Natural killer cell (primary cell): ENCODE data around the gene SLC12A4. TPM values are rescaled to one million over a fixed set of nuclear protein-coding genes. Genes with fewer than 3 reads are reported as not detected.
"Not testable (repeated sequence)": the region's sequence is repeated elsewhere in the genome, so short reads cannot be mapped to it uniquely, and the experiment has no call there.

Source experiments
- ATAC-seq, 3 donors: fragments of 150-1000 bp in 2 of 3; fragments of 200-7000 bp in 1 of 3; cut with Tn5 transposase; 1 replicate in 1 of 3; 2 replicates in 2 of 3; pipeline ENCODE4 v1.10.0; 2021; ENCODE audit warnings: mild to moderate bottlenecking in 2 of 3, moderate library complexity in 2 of 3
- DNase-seq, 2 donors: peaks; one replicate each; pipeline versions ENCODE4 v3.0.0 to v3.0.0-alpha.2; 2013 to 2021; ENCODE audit warnings: mixed read lengths in 1 of 2
- H3K27ac ChIP-seq: one replicate; pipeline ENCODE4 v1.5.1; 2013; ENCODE audit warnings: mild to moderate bottlenecking, low read length
- H3K27me3 ChIP-seq: one replicate; pipeline ENCODE4 v1.6.1; 2013; ENCODE audit warnings: low read length; ENCODE audit not compliant: control insufficient read depth, insufficient read depth
- H3K36me3 ChIP-seq: one replicate; pipeline ENCODE4 v1.6.1; 2013; ENCODE audit warnings: low read length; ENCODE audit not compliant: control insufficient read depth, insufficient read depth
- H3K4me1 ChIP-seq: one replicate; pipeline ENCODE4 v1.6.1; 2013; ENCODE audit warnings: low read length; ENCODE audit not compliant: control insufficient read depth, insufficient read depth
- H3K4me3 ChIP-seq: one replicate; pipeline ENCODE4 v1.5.1; 2013; ENCODE audit warnings: low read length
- H3K9me3 ChIP-seq: one replicate; pipeline ENCODE4 v1.6.1; 2013; ENCODE audit warnings: low read length; ENCODE audit not compliant: control insufficient read depth, insufficient read depth
- H3K27ac Mint-ChIP-seq, 2 donors: one replicate each; pipeline ENCODE4 v1.8.0; 2022; ENCODE audit warnings: mild to moderate bottlenecking in 2 of 2, mixed read lengths in 2 of 2, moderate library complexity in 1 of 2
- H3K27me3 Mint-ChIP-seq, 2 donors: one replicate each; pipeline ENCODE4 v1.8.0; 2022; ENCODE audit warnings: low read depth in 2 of 2, mixed read lengths in 2 of 2
- H3K36me3 Mint-ChIP-seq: one replicate; pipeline ENCODE4 v1.8.0; 2022; ENCODE audit warnings: mixed read lengths
- H3K4me1 Mint-ChIP-seq, 2 donors: one replicate each; pipeline ENCODE4 v1.8.0; 2022; ENCODE audit warnings: mixed read lengths in 2 of 2
- H3K4me3 Mint-ChIP-seq: one replicate; pipeline ENCODE4 v1.8.0; 2022; ENCODE audit warnings: mild to moderate bottlenecking, moderate library complexity, mixed read lengths
- H3K9me3 Mint-ChIP-seq, 2 donors: one replicate each; pipeline ENCODE4 v1.8.0; 2022; ENCODE audit warnings: mixed read lengths in 2 of 2
- WGBS: methylation state at CpG from one replicate; pipeline ENCODE4 v1.1.7; 2013; ENCODE audit warnings: missing lambda C conversion rate; ENCODE audit not compliant: insufficient coverage; 5-methylcytosine and 5-hydroxymethylcytosine counted together
- intact Hi-C: fragments of 100-400 bp; cut with micrococcal nuclease; formaldehyde crosslinking; loops from one replicate; pipeline ENCODE4 v1.14.2; 2022
- total RNA-seq, 4 donors: library from RNA; stranded (reverse); fragments of 120-200 nt in 1 of 4; gene quantifications; one replicate each; pipeline versions ENCODE4 v1.2.3 to v1.2.4, GENCODE V29; 2013 to 2022
- TF ChIP-seq, protein P1 (sequence below): fragments of 200-600 bp; IDR thresholded peaks from one replicate; pipeline ENCODE4 v1.8.0; 2022; ENCODE audit warnings: antibody characterized with exemption

Gene SLC12A4
- total RNA-seq, 3 donors from 2014 or later (not counting 1 experiment from before 2014, with no cell fraction given), result 30.0 to 47.0 (median 30.5) TPM

DNA sequence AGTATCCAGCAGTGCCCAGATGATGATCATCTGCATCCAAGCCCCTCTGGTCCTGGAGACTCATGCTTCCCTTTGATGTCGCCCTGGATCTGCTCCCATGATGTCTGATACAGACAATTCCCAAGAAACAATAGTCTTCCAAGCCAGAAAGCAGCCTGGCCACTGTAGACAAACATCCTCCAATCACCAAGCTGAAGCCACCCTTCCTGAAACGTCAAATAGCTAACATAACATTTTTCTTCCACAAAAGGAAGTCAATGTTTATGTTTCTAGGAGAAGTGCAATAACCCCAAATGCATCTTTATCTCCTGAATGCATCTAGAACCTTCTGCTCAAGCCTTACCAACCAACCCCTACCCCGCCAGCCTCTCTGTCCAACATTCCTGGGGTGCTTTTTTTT is 32.0 kb upstream of the SLC12A4 start:
- H3K4me3 ChIP-seq, result no peak overlapping the region
- H3K36me3 ChIP-seq, result no peaks in the 10 kb centered on the region
- WGBS, result 38% methylated on average over 2 of the region's 3 CpGs
- Mint-ChIP-seq H3K27ac (peak overlapping the region; percentile 84 to 96), H3K4me3 (peak overlapping the region; percentile 71), H3K36me3 (no peaks in the 10 kb centered on the region), H3K9me3 (no peaks in the 10 kb centered on the region), H3K4me1 (peaks cover 33 to 40% of the 10 kb centered on the region in 2 donors), H3K27me3 (no peaks in the 10 kb centered on the region)
- TF ChIP-seq, protein P1, sequence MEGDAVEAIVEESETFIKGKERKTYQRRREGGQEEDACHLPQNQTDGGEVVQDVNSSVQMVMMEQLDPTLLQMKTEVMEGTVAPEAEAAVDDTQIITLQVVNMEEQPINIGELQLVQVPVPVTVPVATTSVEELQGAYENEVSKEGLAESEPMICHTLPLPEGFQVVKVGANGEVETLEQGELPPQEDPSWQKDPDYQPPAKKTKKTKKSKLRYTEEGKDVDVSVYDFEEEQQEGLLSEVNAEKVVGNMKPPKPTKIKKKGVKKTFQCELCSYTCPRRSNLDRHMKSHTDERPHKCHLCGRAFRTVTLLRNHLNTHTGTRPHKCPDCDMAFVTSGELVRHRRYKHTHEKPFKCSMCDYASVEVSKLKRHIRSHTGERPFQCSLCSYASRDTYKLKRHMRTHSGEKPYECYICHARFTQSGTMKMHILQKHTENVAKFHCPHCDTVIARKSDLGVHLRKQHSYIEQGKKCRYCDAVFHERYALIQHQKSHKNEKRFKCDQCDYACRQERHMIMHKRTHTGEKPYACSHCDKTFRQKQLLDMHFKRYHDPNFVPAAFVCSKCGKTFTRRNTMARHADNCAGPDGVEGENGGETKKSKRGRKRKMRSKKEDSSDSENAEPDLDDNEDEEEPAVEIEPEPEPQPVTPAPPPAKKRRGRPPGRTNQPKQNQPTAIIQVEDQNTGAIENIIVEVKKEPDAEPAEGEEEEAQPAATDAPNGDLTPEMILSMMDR, result no peak
- peak overlapping the region; percentile 80 for H3K27ac ChIP-seq
- H3K9me3 ChIP-seq, result peaks cover 4% of the 10 kb centered on the region
- H3K4me1 ChIP-seq, result peaks cover 69% of the 10 kb centered on the region
- intact Hi-C loops, result no loop called here
- peak in 1 of 2 donors; percentile 42 for DNase-seq
- H3K27me3 ChIP-seq, result no peaks in the 10 kb centered on the region
- ATAC-seq, result no peak

DNA sequence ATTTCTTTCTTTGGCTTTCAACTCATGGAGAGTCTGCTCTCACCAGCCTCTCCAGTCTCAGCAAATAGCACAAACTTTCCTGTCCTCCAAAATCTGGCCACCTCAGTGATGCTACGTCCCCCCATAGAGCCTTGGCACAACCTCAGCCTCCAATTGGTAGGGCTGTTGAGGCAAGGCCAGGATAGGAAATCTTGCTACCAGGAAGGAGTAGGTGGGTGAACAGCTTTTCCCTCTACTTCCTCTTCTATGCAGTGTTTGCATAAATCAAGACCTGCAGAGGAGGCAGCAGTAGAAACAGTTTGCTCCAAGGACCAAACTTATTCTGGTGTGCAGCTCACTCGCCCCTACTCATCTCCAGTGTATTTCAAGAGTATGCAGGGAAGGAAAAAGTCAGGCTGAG is 31.5 kb upstream of the SLC12A4 start:
- Mint-ChIP-seq H3K27ac (peak overlapping the region; percentile 84 to 96), H3K4me1 (peaks cover 33 to 42% of the 10 kb centered on the region in 2 donors), H3K9me3 (no peaks in the 10 kb centered on the region), H3K4me3 (peak overlapping the region; percentile 81), H3K27me3 (no peaks in the 10 kb centered on the region), H3K36me3 (no peaks in the 10 kb centered on the region)
- peak in 1 of 2 donors; percentile 36 for DNase-seq
- TF ChIP-seq, protein P1, result no peak
- Histone ChIP-seq H3K9me3 (peaks cover 4% of the 10 kb centered on the region), H3K27me3 (no peaks in the 10 kb centered on the region), H3K4me3 (no peak overlapping the region), H3K36me3 (no peaks in the 10 kb centered on the region), H3K27ac (peak overlapping the region; percentile 80), H3K4me1 (peaks cover 69% of the 10 kb centered on the region)
- WGBS, result 69% methylated on average over 1 of the region's 2 CpGs
- intact Hi-C loops, result no loop called here
- no peak for ATAC-seq

DNA sequence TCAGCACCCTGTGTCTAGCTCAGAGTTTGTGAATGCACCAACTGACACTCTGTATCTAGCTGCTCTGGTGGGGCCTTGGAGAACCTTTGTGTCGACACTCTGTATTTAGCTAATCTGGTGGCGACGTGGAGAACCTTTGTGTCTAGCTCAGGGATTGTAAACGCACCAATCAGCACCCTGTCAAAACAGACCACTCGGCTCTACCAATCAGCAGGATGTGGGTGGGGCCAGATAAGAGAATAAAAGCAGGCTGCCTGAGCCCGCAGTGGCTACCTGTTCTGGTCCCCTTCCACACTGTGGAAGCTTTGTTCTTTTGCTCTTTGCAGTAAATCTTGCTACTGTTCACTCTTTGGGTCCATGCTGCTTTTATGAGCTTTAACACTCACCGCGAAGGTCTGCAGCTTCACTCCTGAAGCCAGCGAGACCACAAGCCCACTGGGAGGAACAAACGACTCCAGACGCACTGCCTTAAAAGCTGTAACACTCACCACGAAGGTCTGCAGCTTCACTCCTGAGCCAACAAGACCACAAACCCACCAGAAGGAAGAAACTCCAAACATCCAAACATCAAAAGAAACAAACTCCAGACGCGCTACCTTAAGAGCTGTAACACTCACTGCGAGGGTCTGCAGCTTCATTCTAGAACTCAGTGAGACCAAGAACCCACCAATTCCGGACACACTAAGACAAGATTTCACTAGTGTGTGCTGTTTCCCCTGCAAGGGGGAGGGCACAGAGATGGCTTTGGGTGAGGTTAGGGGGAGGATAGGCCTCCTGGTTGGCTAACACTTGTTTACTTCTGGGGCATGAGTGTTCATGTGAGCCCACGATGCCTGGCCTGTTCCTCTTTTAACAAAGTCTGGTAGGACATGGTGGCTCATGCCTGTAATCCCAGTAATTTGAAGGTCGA is 30.6 kb upstream of the SLC12A4 start, which contains the start of gene DPEP2:
DPEP2 (minus strand) TSS at position 706 of the 910 bp plus-strand sequence. CDS start 6,272 bp downstream, outside the sequence.
- H3K27me3 ChIP-seq, intact Hi-C loops, H3K36me3 ChIP-seq, H3K9me3 Mint-ChIP-seq, H3K36me3 Mint-ChIP-seq, H3K9me3 ChIP-seq, H3K27me3 Mint-ChIP-seq: not testable (repeated sequence)
- ATAC-seq (peak; percentile 95 to 97 (median 96)), DNase-seq (peak; percentile 45 to 75)
- H3K4me3 Mint-ChIP-seq, result peak within 1 kb of the TSS; percentile 81
- 24% methylated on average over 16 of the region's 18 CpGs for WGBS
- peak within 1 kb of the TSS; percentile 84 to 96 for H3K27ac Mint-ChIP-seq
- Histone ChIP-seq H3K4me3 (peak within 1 kb of the TSS; percentile 26), H3K4me1 (peaks cover 70% of the 10 kb centered on the region), H3K27ac (peak within 1 kb of the TSS; percentile 80)
- peaks cover 34 to 43% of the 10 kb centered on the region in 2 donors for H3K4me1 Mint-ChIP-seq

DNA sequence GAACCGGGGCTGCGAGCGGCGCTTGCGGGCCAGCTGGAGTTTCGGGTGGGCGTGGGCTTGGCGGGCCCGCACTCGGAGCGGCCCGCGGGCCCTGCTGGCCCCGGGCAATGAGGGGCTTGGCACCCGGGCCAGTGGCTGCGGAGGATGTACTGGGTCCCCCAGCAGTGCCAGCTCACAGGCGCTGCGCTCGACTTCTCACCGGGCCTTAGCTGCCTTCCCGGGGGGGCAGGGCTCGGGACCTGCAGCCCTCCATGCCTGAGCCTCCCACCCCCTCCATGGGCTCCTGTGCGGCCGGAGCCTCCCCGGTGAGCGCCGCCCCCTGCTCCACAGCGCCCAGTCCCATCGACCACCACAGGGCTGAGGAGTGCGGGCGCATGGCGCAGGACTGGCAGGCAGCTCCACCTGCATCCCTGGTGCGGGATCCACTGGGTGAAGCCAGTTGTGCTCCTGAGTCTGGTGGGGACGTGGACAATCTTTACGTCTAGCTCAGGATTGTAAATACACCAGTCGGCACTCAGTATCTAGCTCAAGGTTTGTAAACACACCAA is 29.9 kb upstream of the SLC12A4 start:
- H3K36me3 ChIP-seq, H3K9me3 Mint-ChIP-seq, ATAC-seq, H3K36me3 Mint-ChIP-seq, H3K27me3 Mint-ChIP-seq, H3K27me3 ChIP-seq, DNase-seq, intact Hi-C loops, H3K9me3 ChIP-seq: not testable (repeated sequence)
- H3K4me1 ChIP-seq, result peaks cover 77% of the 10 kb centered on the region
- H3K27ac ChIP-seq, result peak overlapping the region; percentile 80
- H3K27ac Mint-ChIP-seq, result peak overlapping the region; percentile 84 to 96
- H3K4me3 ChIP-seq, result peak overlapping the region; percentile 26
- H3K4me1 Mint-ChIP-seq, result peaks cover 39 to 50% of the 10 kb centered on the region in 2 donors
- 96% methylated on average over 36 of the region's 36 CpGs for WGBS
- peak overlapping the region; percentile 81 for H3K4me3 Mint-ChIP-seq
